ENCODE data around the gene CEND1. TPM values are rescaled to one million over a fixed set of nuclear protein-coding genes. Genes with fewer than 3 reads are reported as not detected.

The CEND1 gene
- total RNA-seq, 1 experiment from 2014 or later, result not detected

DNA sequence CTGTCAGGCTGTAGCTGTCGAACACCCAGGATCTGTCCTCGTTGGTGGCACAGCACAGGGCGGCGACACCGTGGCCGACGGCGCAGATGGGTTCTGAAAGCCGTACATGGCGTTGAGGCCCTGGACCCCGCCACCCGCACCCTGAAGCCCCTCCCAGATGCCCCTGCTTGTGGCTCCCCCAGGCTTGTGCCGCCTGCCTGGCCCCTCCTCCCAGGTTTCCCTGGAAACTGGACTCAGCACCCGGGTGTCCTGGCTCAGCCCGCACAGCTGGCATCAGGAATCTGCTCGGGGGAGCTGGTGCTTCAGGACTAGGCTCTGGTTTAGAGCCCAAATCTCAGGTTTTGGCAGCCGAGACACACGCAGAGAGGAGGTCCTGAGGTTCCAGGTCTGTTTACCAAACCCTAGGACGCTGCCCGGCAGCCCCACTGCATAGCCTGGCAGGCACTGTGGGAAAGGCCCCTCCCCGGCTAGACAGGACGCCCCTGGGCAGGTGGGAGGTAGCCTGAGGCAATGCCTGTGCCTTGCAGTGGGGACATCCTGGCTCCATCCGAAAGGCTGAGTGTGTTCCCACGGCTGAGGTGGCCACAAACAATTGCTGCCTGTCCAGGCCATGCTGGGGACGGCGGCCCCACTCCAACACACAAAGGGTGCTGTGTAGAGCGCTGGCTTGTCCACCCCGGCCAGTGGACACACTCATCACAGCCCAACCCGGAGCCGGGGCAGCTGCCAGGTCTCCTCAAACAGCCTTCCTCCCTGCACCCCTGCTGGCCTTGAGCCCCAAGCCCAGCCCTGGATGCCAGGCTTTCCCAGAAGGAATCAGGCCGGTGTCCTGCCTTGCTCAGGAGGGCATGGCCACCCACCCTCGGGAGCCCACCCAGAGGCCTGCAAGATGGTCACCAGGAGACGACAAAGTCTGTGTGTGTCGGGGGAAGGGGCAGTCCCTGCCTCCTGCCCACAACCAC lies 17.2 kb downstream of the CEND1 start:
- peaks cover 23% of the 10 kb centered on the region for H4K20me1 ChIP-seq (ENCODE audit: insufficient read depth)
- POLR2A ChIA-PET (ENCODE audit: unreplicated experiment), result no interaction called here
- H3F3A ChIP-seq (ENCODE audit: insufficient read depth, low read depth), result no peaks in the 10 kb centered on the region; the same call in 1 of the 2 replicates
- H3K79me2 ChIP-seq (ENCODE audit: low read depth), result peaks cover 40% of the 10 kb centered on the region
- H2AFZ ChIP-seq, result no peak overlapping the region
- no peak for DNase-seq
- H3K9me3 ChIP-seq (ENCODE audit: insufficient read depth, low read depth), result no peaks in the 10 kb centered on the region
- peaks cover 13% of the 10 kb centered on the region for H3K4me1 ChIP-seq (replicated peaks; ENCODE audit: insufficient read depth)
- H3K4me2 ChIP-seq, result no peak overlapping the region
- CTCF ChIA-PET, result no interaction called here
- no peak for TF ChIP-seq EZH2 (IDR thresholded peaks at IDR 0.05; ENCODE audit: low read depth)
- TF ChIP-seq, protein P1, sequence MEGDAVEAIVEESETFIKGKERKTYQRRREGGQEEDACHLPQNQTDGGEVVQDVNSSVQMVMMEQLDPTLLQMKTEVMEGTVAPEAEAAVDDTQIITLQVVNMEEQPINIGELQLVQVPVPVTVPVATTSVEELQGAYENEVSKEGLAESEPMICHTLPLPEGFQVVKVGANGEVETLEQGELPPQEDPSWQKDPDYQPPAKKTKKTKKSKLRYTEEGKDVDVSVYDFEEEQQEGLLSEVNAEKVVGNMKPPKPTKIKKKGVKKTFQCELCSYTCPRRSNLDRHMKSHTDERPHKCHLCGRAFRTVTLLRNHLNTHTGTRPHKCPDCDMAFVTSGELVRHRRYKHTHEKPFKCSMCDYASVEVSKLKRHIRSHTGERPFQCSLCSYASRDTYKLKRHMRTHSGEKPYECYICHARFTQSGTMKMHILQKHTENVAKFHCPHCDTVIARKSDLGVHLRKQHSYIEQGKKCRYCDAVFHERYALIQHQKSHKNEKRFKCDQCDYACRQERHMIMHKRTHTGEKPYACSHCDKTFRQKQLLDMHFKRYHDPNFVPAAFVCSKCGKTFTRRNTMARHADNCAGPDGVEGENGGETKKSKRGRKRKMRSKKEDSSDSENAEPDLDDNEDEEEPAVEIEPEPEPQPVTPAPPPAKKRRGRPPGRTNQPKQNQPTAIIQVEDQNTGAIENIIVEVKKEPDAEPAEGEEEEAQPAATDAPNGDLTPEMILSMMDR (conservative IDR thresholded peaks at IDR 0.05), result no peak
- no peaks in the 10 kb centered on the region for H3K27me3 ChIP-seq (ENCODE audit: insufficient read depth, low read depth)
- H3K36me3 ChIP-seq (ENCODE audit: low read depth), result no peaks in the 10 kb centered on the region
- no peaks in the 10 kb centered on the region for H3K9me2 ChIP-seq (ENCODE audit: insufficient read depth)
- no peak overlapping the region for H3K4me3 ChIP-seq
- H3K27ac ChIP-seq, result no peak overlapping the region
- intact Hi-C loops (cut with micrococcal nuclease; ENCODE audit: unreplicated experiment), result no loop called here
- no TSS peak for BruUV-seq (replicated peaks)

DNA sequence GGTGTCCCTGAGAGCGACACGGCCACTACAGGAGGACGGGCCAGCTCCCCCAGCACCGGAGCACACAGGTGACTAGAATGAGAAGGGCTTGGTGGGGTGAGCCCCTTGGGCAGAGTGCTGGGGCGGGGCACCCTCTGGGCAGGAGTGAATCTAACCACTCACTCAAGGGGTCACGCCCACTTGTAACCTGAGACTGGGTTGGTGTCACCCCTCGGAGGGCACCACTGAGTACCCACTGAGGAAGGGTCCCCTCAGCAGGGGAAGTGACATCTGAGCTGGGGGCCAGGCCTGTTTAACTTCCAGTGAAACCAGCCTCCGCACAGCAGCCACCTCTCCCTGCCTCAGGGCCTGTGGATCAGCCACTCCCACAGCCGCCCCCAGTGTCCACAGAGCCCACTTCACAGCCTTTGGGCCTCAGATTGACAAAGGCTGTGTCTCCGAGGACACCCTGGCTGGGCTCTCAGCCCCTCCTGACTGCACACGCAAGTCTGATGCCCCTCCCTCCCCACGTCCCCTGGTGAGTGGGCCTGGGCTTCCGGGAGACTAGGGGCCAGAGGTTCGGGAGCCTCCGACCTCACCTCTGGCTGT lies 18.2 kb downstream of the CEND1 start:
- no peak overlapping the region for H2AFZ ChIP-seq
- BruUV-seq (replicated peaks), result no TSS peak
- CTCF ChIA-PET, result no interaction called here
- H3K27me3 ChIP-seq (ENCODE audit: insufficient read depth, low read depth), result no peaks in the 10 kb centered on the region
- H3K4me2 ChIP-seq, result no peak overlapping the region
- H3K4me3 ChIP-seq, result no peak overlapping the region
- no peak for DNase-seq
- TF ChIP-seq, protein P1 (conservative IDR thresholded peaks at IDR 0.05), result no peak
- no peak for TF ChIP-seq EZH2 (IDR thresholded peaks at IDR 0.05; ENCODE audit: low read depth)
- no peaks in the 10 kb centered on the region for H3K9me2 ChIP-seq (ENCODE audit: insufficient read depth)
- POLR2A ChIA-PET (ENCODE audit: unreplicated experiment), result no interaction called here
- H3K4me1 ChIP-seq (replicated peaks; ENCODE audit: insufficient read depth), result peaks cover 13% of the 10 kb centered on the region
- H4K20me1 ChIP-seq (ENCODE audit: insufficient read depth), result peaks cover 23% of the 10 kb centered on the region
- peaks cover 36% of the 10 kb centered on the region for H3K79me2 ChIP-seq (ENCODE audit: low read depth)
- intact Hi-C loops (cut with micrococcal nuclease; ENCODE audit: unreplicated experiment), result no loop called here
- no peak overlapping the region for H3K27ac ChIP-seq
- peaks cover 6% of the 10 kb centered on the region; the same call in 1 of the 2 replicates for H3F3A ChIP-seq (ENCODE audit: insufficient read depth, low read depth)
- no peaks in the 10 kb centered on the region for H3K9me3 ChIP-seq (ENCODE audit: insufficient read depth, low read depth)
- H3K36me3 ChIP-seq (ENCODE audit: low read depth), result no peaks in the 10 kb centered on the region

DNA sequence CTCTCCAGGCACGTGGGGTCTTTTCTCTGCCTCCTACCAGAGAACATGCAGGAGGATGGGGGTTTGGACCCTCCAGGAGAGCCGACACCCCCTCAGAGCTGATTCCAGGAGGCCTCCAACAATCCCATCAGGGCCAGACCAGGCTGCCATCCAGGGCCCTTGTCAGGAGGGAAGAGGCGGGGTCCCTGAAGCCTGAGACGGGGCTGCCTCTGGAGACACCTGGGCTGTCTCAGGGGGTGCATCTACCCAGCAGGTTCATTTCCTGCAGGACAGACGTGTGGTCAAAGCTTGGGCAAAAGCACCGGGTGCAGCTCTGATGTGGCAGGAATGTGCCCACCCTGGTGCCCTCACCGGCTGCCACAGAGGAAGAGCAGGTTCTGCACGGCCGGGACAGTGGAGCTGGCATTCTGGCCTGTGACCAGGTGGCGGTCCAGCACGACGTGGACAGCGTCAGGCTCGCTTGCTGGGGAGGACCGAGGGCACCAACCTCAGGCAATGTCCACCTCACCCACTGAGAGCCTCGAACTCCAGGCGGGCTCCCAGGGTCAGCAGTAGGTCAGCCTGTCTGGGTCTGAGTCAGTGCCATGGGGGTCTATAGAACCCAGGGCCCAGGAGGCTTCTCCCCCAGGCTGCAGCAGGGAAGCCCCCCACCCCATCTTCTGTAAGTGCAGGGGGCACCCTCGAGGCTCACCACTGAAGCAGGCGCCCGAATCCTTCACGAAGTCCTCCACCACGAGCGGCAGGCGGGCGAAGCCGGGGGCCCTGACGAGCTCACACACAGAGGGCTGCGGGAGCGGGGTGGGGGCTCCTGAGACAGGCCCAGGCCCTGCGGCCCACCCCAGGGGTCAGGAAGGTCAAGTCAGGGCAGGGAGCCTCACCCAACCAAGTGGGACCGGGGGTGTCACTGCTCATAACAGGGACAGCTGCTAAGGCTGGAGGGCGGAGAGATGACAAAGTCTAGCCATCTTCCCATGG lies 19.0 kb downstream of the CEND1 start:
- DNase-seq, result no peak
- Histone ChIP-seq H3K9me2 (ENCODE audit: insufficient read depth) (no peaks in the 10 kb centered on the region), H3K27me3 (ENCODE audit: insufficient read depth, low read depth) (no peaks in the 10 kb centered on the region), H3K4me1 (replicated peaks; ENCODE audit: insufficient read depth) (peaks cover 13% of the 10 kb centered on the region), H3F3A (ENCODE audit: insufficient read depth, low read depth) (peaks cover 14% of the 10 kb centered on the region; the same call in 1 of the 2 replicates), H3K4me3 (no peak overlapping the region), H3K36me3 (ENCODE audit: low read depth) (no peaks in the 10 kb centered on the region), H3K27ac (no peak overlapping the region), H3K79me2 (ENCODE audit: low read depth) (peaks cover 28% of the 10 kb centered on the region), H4K20me1 (ENCODE audit: insufficient read depth) (peaks cover 23% of the 10 kb centered on the region), H2AFZ (no peak overlapping the region), H3K9me3 (ENCODE audit: insufficient read depth, low read depth) (no peaks in the 10 kb centered on the region), H3K4me2 (no peak overlapping the region)
- intact Hi-C loops (cut with micrococcal nuclease; ENCODE audit: unreplicated experiment), result no loop called here
- no TSS peak for BruUV-seq (replicated peaks)
- ChIA-PET POLR2A (ENCODE audit: unreplicated experiment) (no interaction called here), CTCF (no interaction called here)
- TF ChIP-seq, protein P1 (conservative IDR thresholded peaks at IDR 0.05), result no peak
- no peak for TF ChIP-seq EZH2 (IDR thresholded peaks at IDR 0.05; ENCODE audit: low read depth)

Measured in PC-9 (cell line).